Kidney (tissue), 14 donors: Measurements from ENCODE around the gene LARGE1. TPM values are rescaled to one million over a fixed set of nuclear protein-coding genes. Genes with fewer than 3 reads are reported as not detected.

Source experiments
- DNase-seq, 5 donors: peaks; one replicate each; pipeline ENCODE4 v3.0.0-alpha.2; 2013 to 2020
- FAIRE-seq: peaks from 2 replicates; lab custom pipeline; 2012; peaks lifted over from hg19 to GRCh38; lab: Jason Lieb, UNC
- H3K27ac ChIP-seq, 2 donors: one replicate each; pipeline ENCODE4 v1.7.0; 2013; ENCODE audit warnings: low read depth in 2 of 2, low read length in 2 of 2, inconsistent platforms in 1 of 2
- H3K27me3 ChIP-seq: one replicate; pipeline ENCODE4 v1.7.1; 2013; ENCODE audit warnings: low read length, inconsistent platforms; ENCODE audit not compliant: control insufficient read depth, insufficient read depth
- H3K36me3 ChIP-seq, 3 donors: one replicate each; pipeline versions ENCODE4 v1.7.0 to v1.7.1; 2013; ENCODE audit warnings: low read length in 3 of 3, control low read depth in 1 of 3, inconsistent platforms in 1 of 3; ENCODE audit not compliant: insufficient read depth in 3 of 3, control insufficient read depth in 2 of 3
- H3K4me1 ChIP-seq, 3 donors: one replicate each; pipeline versions ENCODE4 v1.7.0 to v1.7.1; 2013; ENCODE audit warnings: low read length in 3 of 3, inconsistent platforms in 1 of 3, low read depth in 1 of 3; ENCODE audit not compliant: control insufficient read depth in 2 of 3, insufficient read depth in 2 of 3
- H3K4me3 ChIP-seq, 3 donors: one replicate each; pipeline versions ENCODE4 v1.7.0 to v1.8.1; 2013; ENCODE audit warnings: low read length in 3 of 3, control low read depth in 1 of 3, inconsistent platforms in 1 of 3
- H3K9ac ChIP-seq, 3 donors: one replicate each; pipeline versions ENCODE4 v1.7.0 to v1.7.1; 2013; ENCODE audit warnings: low read length in 3 of 3, control low read depth in 1 of 3, inconsistent platforms in 1 of 3
- H3K9me3 ChIP-seq, 3 donors: one replicate each; pipeline versions ENCODE4 v1.7.0 to v1.7.1; 2013; ENCODE audit warnings: low read length in 3 of 3, control low read depth in 1 of 3, inconsistent platforms in 1 of 3; ENCODE audit not compliant: control insufficient read depth in 2 of 3, insufficient read depth in 1 of 3
- CTCF ChIP-seq: IDR thresholded peaks from 3 replicates; pipeline ENCODE4 v1.5.1; 2012; ENCODE audit warnings: mild to moderate bottlenecking, moderate library complexity, borderline replicate concordance; ENCODE audit not compliant: insufficient read depth; ENCODE audit errors: extremely low read depth
- intact Hi-C: fragments of 100-400 bp; cut with DNase I; formaldehyde crosslinking; loops from one replicate; pipeline ENCODE4 v1.11.1; 2022
- polyA plus RNA-seq: library from polyadenylated mRNA; stranded (reverse); fragments of 350-450 nt; fragmentation: Illumina TruSeq; extraction: RNeasy Lipid Tissue Mini Kit (QIAGEN cat#74804); gene quantifications from one replicate; pipeline ENCODE4 v1.2.3, GENCODE V29; 2014; ENCODE audit warnings: low read depth, low replicate concordance; ENCODE audit not compliant: insufficient read depth
- total RNA-seq: library from RNA; stranded (reverse); fragmentation: NEBNext Ultra II Directional; extraction: Animal tissue kit (Norgen Biotek cat#: 25700); gene quantifications from one replicate; pipeline ENCODE4 v1.2.1, GENCODE V29; 2021
- donor health status: control.
- donor health status: control.
- donor health status: control.
- donor health status: control.
- donor health status: control.
- donor health status: DM: yes; HTN: yes; CAD: no.
- donor health status: Normal renal cell carcinoma (clear cell type).

The LARGE1 gene
- total and polyA plus RNA-seq, 2 donors from 2014 or later = 5.0 to 22.9 TPM

DNA sequence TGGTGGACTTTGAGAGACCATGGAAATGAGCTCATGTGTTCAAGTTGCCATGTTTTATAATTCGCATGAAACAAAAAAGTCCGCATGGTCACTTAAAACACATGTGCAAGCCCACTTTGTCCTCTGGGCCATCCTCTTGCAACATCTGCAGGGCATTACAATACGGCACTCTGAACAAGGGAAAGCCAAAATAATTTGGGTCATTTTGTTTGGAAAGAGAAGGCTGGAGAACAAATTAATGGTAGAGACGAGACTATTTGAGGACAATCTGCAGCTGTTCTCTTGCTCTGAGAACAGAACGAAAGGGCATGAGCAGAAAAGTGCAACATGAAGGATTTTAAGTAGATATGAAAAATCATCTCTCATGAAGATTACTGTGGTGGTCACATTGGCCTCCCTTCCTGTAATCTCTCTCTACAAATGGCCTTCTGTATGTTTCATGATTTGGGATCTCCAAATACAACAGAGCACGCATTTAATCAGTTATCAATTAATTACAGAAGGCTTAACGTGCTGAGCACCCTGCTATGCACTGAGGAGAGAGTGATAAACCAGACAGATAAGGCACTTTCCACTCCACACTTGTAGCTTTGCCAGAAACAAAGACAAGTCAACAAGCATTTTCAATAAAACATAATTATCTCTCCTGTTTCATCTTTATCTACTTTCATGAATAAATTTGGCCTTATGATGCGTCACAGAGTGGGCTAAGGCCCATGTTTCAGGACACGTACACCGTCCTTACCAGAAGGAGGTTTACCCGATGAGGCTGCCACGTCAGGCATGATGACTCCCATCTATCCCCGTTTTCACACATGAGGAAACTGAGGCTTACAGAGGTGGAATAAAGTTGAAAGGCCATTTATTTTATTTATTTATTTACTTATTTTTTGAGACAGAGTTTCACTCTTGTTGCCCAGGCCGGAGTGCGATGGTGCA lies 384.1 kb downstream of the LARGE1 start:
- no peak for TF ChIP-seq CTCF
- DNase-seq (no peak), FAIRE-seq (no peak)
- H3K36me3 ChIP-seq = no peaks in the 10 kb centered on the region
- H3K9me3 ChIP-seq = no peaks in the 10 kb centered on the region
- intact Hi-C loops = no loop called here
- no peak overlapping the region for H3K9ac ChIP-seq
- no peaks in the 10 kb centered on the region for H3K27me3 ChIP-seq
- no peak overlapping the region for H3K4me3 ChIP-seq
- H3K27ac ChIP-seq = no peak overlapping the region
- H3K4me1 ChIP-seq = peaks cover 5 to 17% (median 15%) of the 10 kb centered on the region in 3 donors

DNA sequence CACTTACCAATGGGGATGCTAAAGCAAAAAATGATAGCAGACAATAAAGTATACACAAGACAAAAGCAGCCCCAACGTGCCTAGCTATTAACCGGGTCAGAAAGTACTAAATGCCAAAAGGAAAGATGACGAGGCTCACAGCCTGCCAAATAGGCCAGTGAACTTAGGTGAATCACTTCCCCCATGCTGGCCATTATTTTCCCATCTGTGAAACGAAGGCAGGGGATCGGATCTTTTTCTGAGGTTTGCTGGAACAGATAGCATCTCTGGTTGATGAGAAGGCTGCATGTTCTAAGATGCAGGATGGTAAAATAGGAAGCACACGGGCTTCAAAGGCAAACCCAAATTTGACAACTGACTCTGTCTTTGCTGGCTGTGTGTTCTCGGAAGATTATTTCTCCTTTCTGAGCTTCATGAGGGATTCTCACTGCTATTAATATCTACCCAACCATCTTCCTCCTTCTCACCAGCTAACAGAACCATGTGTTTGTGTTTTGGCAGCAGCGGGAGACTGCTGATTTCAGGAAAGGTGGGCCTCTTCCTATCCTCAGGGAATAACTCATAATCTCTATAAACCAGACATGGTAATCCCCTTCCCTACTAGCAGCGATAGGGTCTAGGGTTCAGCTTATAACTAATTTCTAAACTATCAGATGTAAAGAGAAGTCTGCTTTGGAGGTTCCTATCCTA lies 390.7 kb downstream of the LARGE1 start:
- Histone ChIP-seq H3K9ac (no peak overlapping the region), H3K27ac (no peak overlapping the region), H3K9me3 (no peaks in the 10 kb centered on the region), H3K36me3 (no peaks in the 10 kb centered on the region), H3K4me1 (peaks cover 0 to 5% (median 0%) of the 10 kb centered on the region in 3 donors), H3K27me3 (no peaks in the 10 kb centered on the region), H3K4me3 (no peak overlapping the region)
- FAIRE-seq = no peak
- DNase-seq = no peak
- no peak for TF ChIP-seq CTCF
- intact Hi-C loops = no loop called here

- no peak overlapping the region for H3K9ac ChIP-seq
- intact Hi-C loops = no loop called here
- no peak overlapping the region for H3K27ac ChIP-seq
- no peak for TF ChIP-seq CTCF
- no peaks in the 10 kb centered on the region for H3K27me3 ChIP-seq
- peaks cover 0 to 6% (median 0%) of the 10 kb centered on the region in 3 donors for H3K4me1 ChIP-seq
- no peak for DNase-seq
- H3K36me3 ChIP-seq = no peaks in the 10 kb centered on the region
- no peaks in the 10 kb centered on the region for H3K9me3 ChIP-seq
- no peak overlapping the region for H3K4me3 ChIP-seq
- FAIRE-seq = no peak
Measured at GRCh38 chr22:33528183-33528582, 392.1 kb downstream of the LARGE1 start.
